GM23248 (cell line): Measurements from ENCODE around the gene GOLGA6L10. TPM values are rescaled to one million over a fixed set of nuclear protein-coding genes. Genes with fewer than 3 reads are reported as not detected.
"Not testable (repeated sequence)": the region's sequence is repeated elsewhere in the genome, so short reads cannot be mapped to it uniquely, and the experiment has no call there.

Experiments
- DNase-seq: peaks from one replicate; pipeline ENCODE4 v3.0.0-alpha.2; 2015
- H2AFZ ChIP-seq: fragments of 200-600 bp; sonication (generic); 2 replicates; pipeline ENCODE4 v1.6.1; 2016; ENCODE audit warnings: antibody characterized with exemption
- H3F3A ChIP-seq: fragments of 200-600 bp; sonication (generic); 2 replicates; pipeline ENCODE4 v1.6.1; 2016; ENCODE audit warnings: mild to moderate bottlenecking, antibody characterized with exemption, mixed run types; ENCODE audit not compliant: insufficient read depth
- H3K27ac ChIP-seq: fragments of 200-600 bp; sonication (generic); 2 replicates; pipeline ENCODE4 v1.5.1; 2016; ENCODE audit warnings: mild to moderate bottlenecking
- H3K27me3 ChIP-seq: fragments of 200-600 bp; sonication (generic); replicated peaks from 2 replicates; pipeline ENCODE4 v1.6.1; 2016; ENCODE audit warnings: mild to moderate bottlenecking; ENCODE audit not compliant: insufficient read depth
- H3K36me3 ChIP-seq: fragments of 200-600 bp; sonication (generic); 2 replicates; pipeline ENCODE4 v1.6.1; 2016; ENCODE audit warnings: low read depth, mild to moderate bottlenecking
- H3K4me1 ChIP-seq: fragments of 200-600 bp; sonication (generic); 2 replicates; pipeline ENCODE4 v1.6.1; 2016; ENCODE audit warnings: mild to moderate bottlenecking; ENCODE audit not compliant: insufficient read depth
- H3K4me2 ChIP-seq: fragments of 200-600 bp; sonication (generic); one replicate; pipeline ENCODE4 v1.6.1; 2016; ENCODE audit warnings: mild to moderate bottlenecking; ENCODE audit not compliant: unreplicated experiment
- H3K4me3 ChIP-seq: fragments of 200-600 bp; sonication (generic); 2 replicates; pipeline ENCODE4 v1.5.1; 2016; ENCODE audit warnings: mild to moderate bottlenecking
- H3K79me2 ChIP-seq: fragments of 200-600 bp; sonication (generic); 2 replicates; pipeline ENCODE4 v1.6.1; 2016; ENCODE audit warnings: mild to moderate bottlenecking; ENCODE audit not compliant: insufficient read depth
- H3K9ac ChIP-seq: fragments of 200-600 bp; sonication (generic); 2 replicates; pipeline ENCODE4 v1.6.1; 2016; ENCODE audit warnings: mild to moderate bottlenecking
- H3K9me2 ChIP-seq: fragments of 200-600 bp; sonication (generic); 2 replicates; pipeline ENCODE4 v1.6.1; 2016; ENCODE audit warnings: mixed run types, mild to moderate bottlenecking, moderate library complexity; ENCODE audit not compliant: insufficient read depth
- H3K9me3 ChIP-seq: fragments of 200-600 bp; sonication (generic); one replicate; pipeline ENCODE4 v1.6.1; 2017; ENCODE audit warnings: low read depth
- H4K20me1 ChIP-seq: fragments of 200-600 bp; sonication (generic); 2 replicates; pipeline ENCODE4 v1.6.0; 2016; ENCODE audit not compliant: insufficient read depth
- WGBS, 2 experiments: methylation state at CpG; one replicate each; pipeline ENCODE4 v1.1.6; 2015 to 2017; ENCODE audit warnings: low lambda C conversion rate in 2 of 2, low coverage in 1 of 2; ENCODE audit errors: missing lambda C conversion rate in 2 of 2; 5-methylcytosine and 5-hydroxymethylcytosine counted together
- in situ Hi-C: fragments of 300-500 bp; cut with MboI; formaldehyde crosslinking; loops from 2 replicates; pipeline ENCODE4 v1.15.0; 2020
- polyA plus RNA-seq: library from polyadenylated mRNA; unstranded; fragments of >200 nt; fragmentation: Nextera tagmentation; extraction: Ambion mirVana; gene quantifications from 2 replicates; pipeline ENCODE4 v1.2.1, GENCODE V29; 2016
- total RNA-seq: library from RNA; depleted of rRNA; stranded (reverse); fragments of >200 nt; shearing (Covaris generic); gene quantifications from 2 replicates; pipeline ENCODE4 v1.2.3, GENCODE V29; 2014

The GOLGA6L10 gene
- total and polyA plus RNA-seq, 2 experiments from 2014 or later, result under 0.01 TPM; not detected in 1

GRCh38 chr15:82330921-82331320, 18.4 kb downstream of the GOLGA6L10 start:
- H3K4me2 ChIP-seq, H3K9ac ChIP-seq, H2AFZ ChIP-seq, H3K27ac ChIP-seq, H3K9me2 ChIP-seq, H3K79me2 ChIP-seq, H3F3A ChIP-seq, H3K4me3 ChIP-seq, in situ Hi-C loops, H3K4me1 ChIP-seq, DNase-seq, H3K9me3 ChIP-seq, H4K20me1 ChIP-seq, H3K27me3 ChIP-seq, H3K36me3 ChIP-seq: not testable (repeated sequence)
- 79 to 87% methylated on average over 9 to 11 of the region's 11 CpGs for WGBS, 2 experiments

DNA sequence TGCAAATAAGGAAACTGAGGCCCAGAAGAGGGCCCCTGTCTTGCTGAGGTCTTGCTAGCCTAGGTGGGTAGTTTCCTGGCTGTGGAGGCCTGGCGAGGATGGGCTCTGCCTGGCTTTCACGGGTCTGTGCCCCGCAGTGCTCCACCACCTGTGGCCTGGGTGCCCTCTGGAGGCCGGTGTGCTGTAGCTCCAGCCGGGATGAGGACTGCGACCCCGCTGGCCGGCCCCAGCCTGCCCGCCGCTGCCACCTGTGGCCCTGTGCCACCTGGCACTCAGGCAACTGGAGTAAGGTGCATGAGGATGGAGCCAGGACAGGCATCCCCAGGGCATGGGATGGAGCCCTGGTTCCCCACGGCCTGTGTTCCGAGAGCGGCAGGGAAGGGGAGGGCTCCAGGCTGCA, 20.2 kb downstream of the GOLGA6L10 start:
- H4K20me1 ChIP-seq, H3K79me2 ChIP-seq, H3K9ac ChIP-seq, H3K4me2 ChIP-seq, in situ Hi-C loops, H3K4me1 ChIP-seq, H3K27ac ChIP-seq, H3K9me2 ChIP-seq, DNase-seq, H2AFZ ChIP-seq, H3F3A ChIP-seq, H3K27me3 ChIP-seq, H3K4me3 ChIP-seq, H3K36me3 ChIP-seq, H3K9me3 ChIP-seq: not testable (repeated sequence)
- WGBS, 2 experiments, result 83% methylated on average over 1 of the region's 13 CpGs; no CpG with 5 or more reads in 1 of the 2 experiments

DNA sequence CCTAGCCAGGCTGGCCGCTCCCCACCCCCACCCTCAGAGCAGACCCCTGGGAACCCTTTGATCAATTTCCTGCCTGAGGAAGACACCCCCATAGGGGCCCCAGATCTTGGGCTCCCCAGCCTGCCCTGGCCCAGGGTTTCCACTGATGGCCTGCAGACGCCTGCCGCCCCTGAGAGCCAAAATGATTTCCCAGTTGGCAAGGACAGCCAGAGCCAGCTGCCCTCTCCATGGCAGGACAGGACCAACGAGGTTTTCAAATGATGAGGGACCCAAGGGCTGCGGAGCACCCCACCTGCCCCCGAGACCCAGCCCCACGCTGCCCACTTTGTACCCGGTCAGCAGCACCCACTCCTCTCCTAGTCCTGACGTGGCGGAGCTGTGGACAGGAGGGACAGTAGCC, 21.9 kb downstream of the GOLGA6L10 start:
- H4K20me1 ChIP-seq, H3K27ac ChIP-seq, H3K4me2 ChIP-seq, H3K4me1 ChIP-seq, H3K36me3 ChIP-seq, H3K27me3 ChIP-seq, in situ Hi-C loops, DNase-seq, H3K4me3 ChIP-seq, H3K79me2 ChIP-seq, H3K9me3 ChIP-seq, H3K9me2 ChIP-seq, H2AFZ ChIP-seq, H3F3A ChIP-seq, H3K9ac ChIP-seq: not testable (repeated sequence)
- WGBS, 2 experiments, result 62 to 63% methylated on average over 6 to 9 of the region's 10 CpGs

DNA sequence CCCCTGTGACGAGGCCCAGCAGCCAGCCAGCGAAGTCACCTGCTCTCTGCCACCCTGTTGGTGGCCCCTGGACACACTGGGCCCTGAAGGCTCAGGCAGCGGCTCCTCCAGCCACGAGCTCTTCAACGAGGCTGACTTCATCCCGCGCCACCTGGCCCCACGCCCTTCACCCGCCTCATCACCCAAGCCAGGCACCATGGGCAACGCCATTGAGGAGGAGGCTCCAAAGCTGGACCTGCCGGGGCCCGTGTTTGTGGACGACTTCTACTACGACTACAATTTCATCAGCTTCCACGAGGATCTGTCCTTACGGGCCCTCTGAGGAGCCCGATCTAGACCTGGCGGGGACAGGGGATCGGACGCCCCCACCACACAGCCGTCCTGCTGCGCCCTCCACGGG, 22.4 kb downstream of the GOLGA6L10 start:
- H3K9ac ChIP-seq, DNase-seq, in situ Hi-C loops, H3K27ac ChIP-seq, H3F3A ChIP-seq, H3K79me2 ChIP-seq, H3K27me3 ChIP-seq, H3K4me1 ChIP-seq, H3K4me3 ChIP-seq, H3K9me2 ChIP-seq, H3K4me2 ChIP-seq, H2AFZ ChIP-seq, H3K36me3 ChIP-seq, H3K9me3 ChIP-seq, H4K20me1 ChIP-seq: not testable (repeated sequence)
- WGBS, 2 experiments, result 76 to 81% methylated on average over 23 of the region's 23 CpGs

- H3F3A ChIP-seq, H3K4me2 ChIP-seq, H4K20me1 ChIP-seq, H3K4me3 ChIP-seq, H3K4me1 ChIP-seq, H3K9me2 ChIP-seq, H3K79me2 ChIP-seq, in situ Hi-C loops, H3K36me3 ChIP-seq, H2AFZ ChIP-seq, H3K9me3 ChIP-seq, H3K9ac ChIP-seq, H3K27me3 ChIP-seq, H3K27ac ChIP-seq, DNase-seq: not testable (repeated sequence)
- 71 to 73% methylated on average over 2 to 10 of the region's 10 CpGs for WGBS, 2 experiments
Observed at GRCh38 chr15:82325646-82326045, 23.6 kb downstream of the GOLGA6L10 start.

DNA sequence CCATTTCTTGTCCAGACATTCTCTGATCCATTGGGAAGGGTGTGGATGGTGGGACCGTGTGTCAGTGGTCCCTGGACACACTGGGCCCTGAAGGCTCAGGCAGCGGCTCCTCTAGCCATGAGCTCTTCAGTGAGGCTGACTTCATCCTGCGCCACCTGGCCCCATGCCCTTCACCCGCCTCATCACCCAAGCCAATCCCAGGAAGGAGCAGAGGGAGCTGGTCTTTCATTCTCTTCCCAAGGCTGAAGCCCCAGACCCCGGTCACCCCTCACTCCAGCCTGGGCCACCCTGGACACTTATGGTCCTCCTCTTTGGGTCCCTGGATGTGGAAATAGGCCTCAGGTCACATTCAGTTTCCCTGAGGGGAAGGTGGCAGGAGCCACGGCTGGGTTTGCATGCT, 24.4 kb downstream of the GOLGA6L10 start:
- not testable (repeated sequence) for DNase-seq

DNA sequence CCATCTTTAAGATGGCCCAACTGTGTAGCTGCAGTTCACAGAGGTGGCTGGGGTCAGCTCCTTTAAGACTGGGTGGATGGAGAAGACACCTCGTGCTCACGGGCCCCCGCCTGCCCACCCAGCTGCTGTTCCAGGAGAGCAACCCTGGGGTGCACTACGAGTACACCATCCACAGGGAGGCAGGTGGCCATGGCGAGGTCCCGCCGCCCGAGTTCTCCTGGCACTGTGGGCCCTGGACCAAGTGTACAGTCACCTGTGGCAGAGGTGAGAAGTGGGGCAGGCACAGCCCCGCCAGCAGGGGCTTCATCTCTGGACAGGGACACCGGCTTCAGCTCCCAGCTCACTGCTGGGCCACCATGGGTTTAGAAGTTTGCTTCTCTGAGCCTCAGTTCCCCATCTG, 26.8 kb downstream of the GOLGA6L10 start:
- H3K27ac ChIP-seq, H3K36me3 ChIP-seq, H3K9me2 ChIP-seq, H3K4me3 ChIP-seq, H3F3A ChIP-seq, H3K27me3 ChIP-seq, H3K9ac ChIP-seq, DNase-seq, H3K4me1 ChIP-seq, H3K9me3 ChIP-seq, H3K79me2 ChIP-seq, H3K4me2 ChIP-seq, in situ Hi-C loops, H2AFZ ChIP-seq, H4K20me1 ChIP-seq: not testable (repeated sequence)
- 87% methylated on average over 3 of the region's 10 CpGs; no CpG with 5 or more reads in 1 of the 2 experiments for WGBS, 2 experiments

More for the DNA sequence above, 24.4 kb downstream of the GOLGA6L10 start:
- H3K27ac ChIP-seq, H3K9ac ChIP-seq, H3K36me3 ChIP-seq, H2AFZ ChIP-seq, H4K20me1 ChIP-seq, H3F3A ChIP-seq, H3K4me3 ChIP-seq, H3K9me2 ChIP-seq, H3K4me1 ChIP-seq, H3K9me3 ChIP-seq, in situ Hi-C loops, H3K27me3 ChIP-seq, H3K4me2 ChIP-seq, H3K79me2 ChIP-seq: not testable (repeated sequence)
- WGBS, 2 experiments, result 68 to 71% methylated on average over 5 to 6 of the region's 6 CpGs

- in situ Hi-C loops, H3K9me3 ChIP-seq: not testable (repeated sequence)
Observed at GRCh38 chr15:82320861-82321260, 28.4 kb downstream of the GOLGA6L10 start.

More at GRCh38 chr15:82320861-82321260, 28.4 kb downstream of the GOLGA6L10 start:
- not testable (repeated sequence) for DNase-seq, H3K4me2 ChIP-seq, H3K4me1 ChIP-seq, H3K36me3 ChIP-seq, H3K4me3 ChIP-seq, H3K27me3 ChIP-seq, H3K79me2 ChIP-seq, H3K9ac ChIP-seq, H3K9me2 ChIP-seq, H3K27ac ChIP-seq, H4K20me1 ChIP-seq, H3F3A ChIP-seq, H2AFZ ChIP-seq
- WGBS, 2 experiments, result 54 to 100% methylated on average over 1 to 2 of the region's 6 CpGs
